Gastrocnemius medialis (tissue), 4 donors: ENCODE results near the gene PLA2G2D. TPM values are rescaled to one million over a fixed set of nuclear protein-coding genes. Genes with fewer than 3 reads are reported as not detected.

Source experiments
- ATAC-seq, 2 donors: fragments of 150-250 bp; one replicate each; pipeline ENCODE4 v1.9.1; 2016
- DNase-seq, 2 donors: peaks; one replicate each; pipeline ENCODE4 v3.0.0-alpha.2; 2019
- H3K27ac ChIP-seq, 4 donors: fragments of 200-600 bp; sonication (generic); 1 replicate in 1 of 4; 2 replicates in 3 of 4; pipeline ENCODE4 v1.5.1; 2016 to 2018; ENCODE audit warnings: mild to moderate bottlenecking in 2 of 4, moderate library complexity in 1 of 4
- H3K27me3 ChIP-seq, 3 donors: fragments of 200-600 bp; sonication (generic) in 2 of 3; 1 replicate in 1 of 3; 2 replicates in 2 of 3; pipeline versions ENCODE4 v1.5.1 to v1.6.0; 2016 to 2019; ENCODE audit warnings: mild to moderate bottlenecking in 1 of 3, moderate library complexity in 1 of 3
- H3K36me3 ChIP-seq, 2 donors: fragments of 200-600 bp; sonication (generic) in 1 of 2; one replicate each; pipeline ENCODE4 v1.5.1; 2017 to 2018
- H3K4me1 ChIP-seq, 2 donors: fragments of 200-600 bp; sonication (generic) in 1 of 2; one replicate each; pipeline ENCODE4 v1.5.1; 2016 to 2017; ENCODE audit warnings: mild to moderate bottlenecking in 2 of 2
- H3K4me3 ChIP-seq, 4 donors: fragments of 200-600 bp; sonication (generic) in 3 of 4; 1 replicate in 1 of 4; 2 replicates in 3 of 4; pipeline ENCODE4 v1.5.1; 2016 to 2019; ENCODE audit warnings: mild to moderate bottlenecking in 2 of 4
- H3K9me3 ChIP-seq, 3 donors: fragments of 200-600 bp; sonication (generic) in 2 of 3; 1 replicate in 1 of 3; 2 replicates in 2 of 3; pipeline ENCODE4 v1.5.1; 2016 to 2019
- POLR2A ChIP-seq, 2 donors: fragments of 450-650 bp; IDR thresholded peaks; one replicate each; pipeline ENCODE4 v1.6.1; 2017; ENCODE audit warnings: antibody characterized with exemption in 2 of 2, mild to moderate bottlenecking in 2 of 2, moderate library complexity in 2 of 2
- in situ Hi-C, 4 donors: fragments of 200-750 bp; cut with MboI; loops; one replicate each; pipeline versions ENCODE4 v1.15.0 to v1.8.0; 2017; ENCODE audit warnings: low sequenced_read_pairs in 4 of 4
- intact Hi-C: fragments of 100-400 bp; cut with DNase I; formaldehyde crosslinking; loops from one replicate; pipeline ENCODE4 v1.15.1; 2023; ENCODE audit warnings: low total_unique reads
- total RNA-seq, 4 donors: library from RNA; depleted of rRNA; stranded (reverse); fragments of >200 nt; gene quantifications; one replicate each; pipeline versions ENCODE4 v1.1.0 to v1.2.3, GENCODE V29; 2016
- TF ChIP-seq, protein P1 (sequence below), 5 experiments: fragments of 450-650 bp in 3 of 5; fragments of 200-600 bp in 2 of 5; sonication (generic) in 2 of 5; IDR thresholded peaks in 4 of 5; conservative IDR thresholded peaks in 1 of 5; 1 replicate in 4 of 5; 2 replicates in 1 of 5; pipeline ENCODE4 v1.5.1; 2016 to 2019; ENCODE audit warnings: antibody characterized with exemption in 5 of 5, mild to moderate bottlenecking in 3 of 5, moderate library complexity in 3 of 5

The PLA2G2D gene
- total RNA-seq, 4 donors from 2014 or later = not detected

DNA sequence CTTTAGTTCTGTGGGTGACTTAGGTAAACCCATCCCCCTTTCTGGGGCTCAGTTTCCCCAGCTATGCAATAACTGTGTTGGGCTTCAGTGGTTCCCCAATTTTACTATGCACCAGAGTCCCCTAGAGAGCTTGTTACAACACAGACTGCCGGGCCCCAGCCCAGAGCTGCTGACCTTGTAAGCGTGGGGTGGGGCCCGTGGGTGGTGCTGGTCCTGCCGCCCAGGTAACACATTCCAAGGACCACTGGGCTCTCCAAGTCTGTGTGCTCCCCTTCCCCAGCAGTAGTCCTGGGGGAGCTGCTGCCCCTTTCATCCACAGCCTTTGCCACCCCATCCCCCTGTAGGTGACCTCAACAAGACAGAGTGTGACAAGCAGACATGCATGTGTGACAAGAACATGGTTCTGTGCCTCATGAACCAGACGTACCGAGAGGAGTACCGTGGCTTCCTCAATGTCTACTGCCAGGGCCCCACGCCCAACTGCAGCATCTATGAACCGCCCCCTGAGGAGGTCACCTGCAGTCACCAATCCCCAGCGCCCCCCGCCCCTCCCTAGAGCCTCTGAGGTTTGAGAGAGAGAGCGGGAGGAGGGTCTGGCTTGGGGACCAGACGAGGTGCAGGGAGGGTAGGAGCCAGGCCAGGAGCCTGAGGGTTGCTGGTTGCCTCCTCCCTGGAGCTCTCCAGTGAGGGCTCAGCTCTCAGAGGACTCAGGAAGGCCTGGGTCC is 28.7 kb upstream of the PLA2G2D start:
- no peak for DNase-seq
- no peak for ATAC-seq
- intact Hi-C loops = no loop called here
- in situ Hi-C loops = loop anchor here in 1 of 4 donors (5.0 kb wide), 1 partner anchor 231 kb away; no protein-coding TSS in a partner anchor
- Histone ChIP-seq H3K4me3 (no peak overlapping the region), H3K4me1 (peaks cover 0 to 3% of the 10 kb centered on the region in 2 donors), H3K27me3 (no peaks in the 10 kb centered on the region), H3K36me3 (no peaks in the 10 kb centered on the region), H3K27ac (no peak overlapping the region), H3K9me3 (no peaks in the 10 kb centered on the region)
- no peak for TF ChIP-seq POLR2A (IDR thresholded peaks at IDR 0.05)
- TF ChIP-seq, protein P1, sequence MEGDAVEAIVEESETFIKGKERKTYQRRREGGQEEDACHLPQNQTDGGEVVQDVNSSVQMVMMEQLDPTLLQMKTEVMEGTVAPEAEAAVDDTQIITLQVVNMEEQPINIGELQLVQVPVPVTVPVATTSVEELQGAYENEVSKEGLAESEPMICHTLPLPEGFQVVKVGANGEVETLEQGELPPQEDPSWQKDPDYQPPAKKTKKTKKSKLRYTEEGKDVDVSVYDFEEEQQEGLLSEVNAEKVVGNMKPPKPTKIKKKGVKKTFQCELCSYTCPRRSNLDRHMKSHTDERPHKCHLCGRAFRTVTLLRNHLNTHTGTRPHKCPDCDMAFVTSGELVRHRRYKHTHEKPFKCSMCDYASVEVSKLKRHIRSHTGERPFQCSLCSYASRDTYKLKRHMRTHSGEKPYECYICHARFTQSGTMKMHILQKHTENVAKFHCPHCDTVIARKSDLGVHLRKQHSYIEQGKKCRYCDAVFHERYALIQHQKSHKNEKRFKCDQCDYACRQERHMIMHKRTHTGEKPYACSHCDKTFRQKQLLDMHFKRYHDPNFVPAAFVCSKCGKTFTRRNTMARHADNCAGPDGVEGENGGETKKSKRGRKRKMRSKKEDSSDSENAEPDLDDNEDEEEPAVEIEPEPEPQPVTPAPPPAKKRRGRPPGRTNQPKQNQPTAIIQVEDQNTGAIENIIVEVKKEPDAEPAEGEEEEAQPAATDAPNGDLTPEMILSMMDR (IDR thresholded peaks at IDR 0.05 in 4 of 5, conservative IDR thresholded peaks at IDR 0.05 in 1 of 5) = no peak

DNA sequence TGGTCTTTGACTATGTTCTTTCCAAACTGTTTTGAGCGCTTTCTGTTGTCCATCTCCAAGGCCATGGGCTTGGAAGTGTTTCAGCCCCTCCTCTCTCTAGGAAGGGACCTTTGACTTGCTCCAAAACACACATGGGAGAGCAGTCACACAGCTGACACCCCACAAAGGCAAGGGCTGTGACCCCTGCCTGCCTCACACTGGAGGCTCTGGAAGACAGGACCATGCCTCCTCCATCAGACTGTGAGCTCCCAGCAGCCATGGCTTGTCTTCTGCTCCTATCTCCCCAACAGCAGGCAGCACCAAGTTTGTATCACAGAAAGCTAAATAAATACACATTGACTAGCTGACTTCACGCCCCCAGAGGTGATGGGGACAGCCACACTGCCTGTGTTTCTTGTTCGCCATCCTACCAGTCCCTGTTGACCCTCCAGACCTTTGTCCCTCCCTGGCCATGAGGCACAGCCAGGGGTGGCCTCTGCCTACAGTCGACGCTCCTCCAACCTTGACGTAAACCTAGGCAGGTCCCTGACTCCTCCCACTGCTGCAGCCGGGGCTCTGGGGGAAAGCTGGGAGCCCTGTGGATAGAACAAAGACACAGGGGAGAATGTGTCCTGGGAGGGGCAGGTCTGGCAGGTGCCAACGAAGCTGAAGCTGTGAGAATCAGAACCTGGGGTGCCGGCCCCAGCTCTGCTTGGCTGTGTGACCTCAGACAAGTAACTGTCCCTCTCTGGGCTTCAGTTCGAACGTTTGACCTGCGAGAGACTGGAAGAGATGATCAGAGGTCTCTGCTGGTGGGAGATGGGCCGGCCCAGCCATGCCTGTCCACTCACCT is 24.6 kb upstream of the PLA2G2D start:
- TF ChIP-seq POLR2A (IDR thresholded peaks at IDR 0.05) = no peak
- TF ChIP-seq, protein P1 (IDR thresholded peaks at IDR 0.05 in 4 of 5, conservative IDR thresholded peaks at IDR 0.05 in 1 of 5) = no peak
- no peaks in the 10 kb centered on the region for H3K36me3 ChIP-seq
- in situ Hi-C loops (no loop called here), intact Hi-C loops (no loop called here)
- no peak for ATAC-seq
- H3K4me1 ChIP-seq = no peaks in the 10 kb centered on the region
- H3K27me3 ChIP-seq = no peaks in the 10 kb centered on the region
- no peak overlapping the region for H3K4me3 ChIP-seq
- DNase-seq = no peak
- H3K27ac ChIP-seq = no peak overlapping the region
- H3K9me3 ChIP-seq = no peaks in the 10 kb centered on the region

DNA sequence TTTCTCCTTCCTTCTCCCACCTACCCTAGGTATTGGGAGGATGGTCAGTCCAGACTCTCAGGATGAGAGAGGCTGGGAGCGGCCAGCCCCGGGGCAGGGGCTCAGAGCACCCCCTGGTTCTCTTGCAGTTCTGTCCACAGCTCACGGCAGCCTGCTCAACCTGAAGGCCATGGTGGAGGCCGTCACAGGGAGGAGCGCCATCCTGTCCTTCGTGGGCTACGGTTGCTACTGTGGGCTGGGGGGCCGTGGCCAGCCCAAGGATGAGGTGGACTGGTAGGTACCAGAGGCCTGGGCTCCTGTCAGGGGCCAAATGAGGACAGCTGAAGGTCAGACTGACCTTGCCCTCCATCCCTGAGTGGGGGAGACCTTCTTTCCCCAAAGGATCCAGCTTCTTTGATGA is 24.0 kb upstream of the PLA2G2D start:
- Histone ChIP-seq H3K4me1 (no peaks in the 10 kb centered on the region), H3K4me3 (no peak overlapping the region)
- in situ Hi-C loops = no loop called here

DNA sequence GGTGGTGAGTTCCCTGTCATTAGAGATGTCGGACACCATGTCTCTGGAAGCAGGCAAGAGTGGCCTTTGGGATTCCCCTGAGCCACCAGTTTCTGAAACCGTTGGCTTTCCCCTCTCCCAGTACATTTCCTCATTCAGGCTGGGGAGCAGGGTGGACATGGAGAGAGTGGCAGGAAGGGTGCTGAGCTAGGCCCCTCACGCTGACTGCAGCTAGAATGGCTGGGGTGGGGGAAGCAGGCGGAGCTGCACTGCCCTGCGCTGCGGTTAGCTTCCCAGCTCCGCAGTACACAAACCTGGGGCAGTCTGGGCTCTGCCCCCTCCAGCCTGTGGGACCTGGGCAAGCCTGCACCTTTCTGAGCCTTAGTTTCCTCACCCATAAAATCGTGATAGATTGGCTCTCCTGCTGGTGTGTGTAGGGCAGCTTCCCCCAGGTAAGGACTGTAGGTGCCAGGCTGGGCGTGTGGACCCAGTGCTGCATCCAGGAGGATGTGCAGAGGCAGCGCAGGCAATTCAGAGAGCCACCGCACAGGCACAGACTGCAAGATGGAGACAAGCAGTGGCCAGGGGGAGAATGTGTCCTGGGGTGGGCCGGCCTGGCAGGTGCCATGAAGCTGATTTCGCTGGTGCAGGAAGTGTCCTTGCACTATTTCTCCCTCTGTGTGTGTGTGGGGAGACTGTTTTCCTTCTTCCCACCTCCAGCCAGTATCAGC is 22.8 kb upstream of the PLA2G2D start:
- in situ Hi-C loops = no loop called here
- Histone ChIP-seq H3K4me3 (no peak overlapping the region), H3K36me3 (no peaks in the 10 kb centered on the region), H3K27me3 (no peaks in the 10 kb centered on the region), H3K27ac (no peak overlapping the region), H3K9me3 (no peaks in the 10 kb centered on the region), H3K4me1 (no peaks in the 10 kb centered on the region)
- no peak for DNase-seq
- ATAC-seq = no peak
- TF ChIP-seq, protein P1 (IDR thresholded peaks at IDR 0.05 in 4 of 5, conservative IDR thresholded peaks at IDR 0.05 in 1 of 5) = no peak
- no peak for TF ChIP-seq POLR2A (IDR thresholded peaks at IDR 0.05)
- intact Hi-C loops = no loop called here

More for the DNA sequence above, 24.0 kb upstream of the PLA2G2D start:
- no peaks in the 10 kb centered on the region for H3K9me3 ChIP-seq
- intact Hi-C loops = no loop called here
- no peaks in the 10 kb centered on the region for H3K36me3 ChIP-seq
- DNase-seq (no peak), ATAC-seq (no peak)
- no peak overlapping the region for H3K27ac ChIP-seq
- H3K27me3 ChIP-seq = no peaks in the 10 kb centered on the region
- TF ChIP-seq, protein P1 (IDR thresholded peaks at IDR 0.05 in 4 of 5, conservative IDR thresholded peaks at IDR 0.05 in 1 of 5) = no peak
